Hepatic stellate cell (primary cell): ENCODE measurements around the gene PPIL4.
"Not testable (repeated sequence)": the region's sequence is repeated elsewhere in the genome, so short reads cannot be mapped to it uniquely, and the experiment has no call there.

Experiments used
- DNase-seq: peaks from one replicate; pipeline ENCODE4 v3.0.0; 2011; ENCODE audit warnings: low spot score

Gene PPIL4

GRCh38 chr6:149483849-149484655 lies 61.8 kb downstream of the PPIL4 start:
- no peak for DNase-seq

GRCh38 chr6:149483334-149483725 lies 62.5 kb downstream of the PPIL4 start:
- no peak for DNase-seq

- DNase-seq, result no peak
These were observed 63.1 kb downstream of the PPIL4 start for GRCh38 chr6:149482545-149483333.

GRCh38 chr6:149480502-149481280 lies 65.2 kb downstream of the PPIL4 start:
- DNase-seq, result no peak

- DNase-seq, result no peak
These were observed 67.1 kb downstream of the PPIL4 start for GRCh38 chr6:149478631-149479314.

- no peak for DNase-seq
These were observed 68.3 kb downstream of the PPIL4 start for GRCh38 chr6:149477544-149477943.

- DNase-seq, result no peak
These were observed 68.9 kb downstream of the PPIL4 start for GRCh38 chr6:149476789-149477455.

GRCh38 chr6:149474108-149474935 lies 71.5 kb downstream of the PPIL4 start:
- DNase-seq, result no peak

- DNase-seq, result no peak
These were observed 72.5 kb downstream of the PPIL4 start for GRCh38 chr6:149473080-149474052.

- DNase-seq, result no peak
These were observed 73.6 kb downstream of the PPIL4 start for GRCh38 chr6:149472241-149472640.

- DNase-seq, result no peak
These were observed 74.0 kb downstream of the PPIL4 start for GRCh38 chr6:149471801-149472200.

GRCh38 chr6:149470948-149471347 lies 74.9 kb downstream of the PPIL4 start:
- no peak for DNase-seq

GRCh38 chr6:149468179-149468578 lies 77.7 kb downstream of the PPIL4 start:
- DNase-seq, result no peak

- no peak for DNase-seq
These were observed 78.6 kb downstream of the PPIL4 start for GRCh38 chr6:149467265-149467664.

- DNase-seq, result no peak
These were observed 81.4 kb downstream of the PPIL4 start for GRCh38 chr6:149464411-149464810.

GRCh38 chr6:149463781-149464180 lies 82.1 kb downstream of the PPIL4 start:
- DNase-seq, result no peak

- DNase-seq, result not testable (repeated sequence)
These were observed 83.1 kb downstream of the PPIL4 start for GRCh38 chr6:149462712-149463111.

GRCh38 chr6:149461670-149462069 lies 84.2 kb downstream of the PPIL4 start:
- no peak for DNase-seq

- not testable (repeated sequence) for DNase-seq
These were observed 85.6 kb downstream of the PPIL4 start for GRCh38 chr6:149460249-149460648.
